ENCODE data around the gene IRF3.

IRF3 gene

DNA sequence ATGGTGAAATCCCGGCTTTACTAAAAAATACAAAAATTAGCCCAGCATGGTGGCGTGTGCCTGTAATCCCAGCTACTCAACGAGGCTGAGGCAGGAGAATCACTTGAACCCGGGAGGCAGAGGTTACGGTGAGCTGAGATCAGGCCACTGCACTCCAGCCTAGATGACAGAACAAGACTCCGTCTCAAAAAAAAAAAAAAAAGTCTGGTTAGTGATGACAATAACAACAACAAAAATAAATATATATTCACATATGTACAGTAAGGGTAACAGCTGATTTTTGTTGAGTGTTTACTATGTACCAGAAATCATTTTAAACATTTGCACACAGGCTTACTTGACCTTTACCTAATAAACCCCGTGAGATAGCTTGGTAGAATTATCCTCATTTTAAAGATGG is 48.7 kb downstream of the IRF3 start:
- no peak for DNase-seq (ENCODE audit: low spot score)

GRCh38 chr19:49616532-49616931 is 49.1 kb downstream of the IRF3 start:
- no peak for DNase-seq (ENCODE audit: low spot score)

GRCh38 chr19:49615861-49616260 is 49.8 kb downstream of the IRF3 start:
- no peak for DNase-seq (ENCODE audit: low spot score)

GRCh38 chr19:49614096-49614833 is 51.4 kb downstream of the IRF3 start:
- DNase-seq (ENCODE audit: low spot score): no peak

GRCh38 chr19:49613374-49613773 is 52.3 kb downstream of the IRF3 start:
- no peak for DNase-seq (ENCODE audit: low spot score)

Measured in left forelimb (tissue), 1 donor.